Posterior vena cava (tissue), 2 donors: Measurements from ENCODE around the gene SLC36A4. TPM values are rescaled to one million over a fixed set of nuclear protein-coding genes. Genes with fewer than 3 reads are reported as not detected.
"Not testable (repeated sequence)": the region's sequence is repeated elsewhere in the genome, so short reads cannot be mapped to it uniquely, and the experiment has no call there.

Source experiments
- DNase-seq: peaks from one replicate; pipeline ENCODE4 v3.0.0-alpha.2; 2020; ENCODE audit warnings: low spot score
- intact Hi-C, 2 donors: fragments of 100-400 bp; cut with DNase I; formaldehyde crosslinking; loops; one replicate each; pipeline versions ENCODE4 v1.14.1 to v1.14.2; 2022 to 2023
- total RNA-seq, 2 donors: library from RNA; stranded (reverse); fragmentation: NEBNext Ultra II Directional; extraction: Animal tissue kit (Norgen Biotek cat#: 25700); gene quantifications; one replicate each; pipeline ENCODE4 v1.2.1, GENCODE V29; 2021
- donor health status: DM: yes; HTN: yes; CAD: no.
- donor health status: DM: yes; HTN: yes; CAD: no.

SLC36A4 gene
- total RNA-seq, 2 donors from 2014 or later = 20.6 to 30.4 TPM

GRCh38 chr11:93198215-93198845 is 539 bp upstream of the SLC36A4 start:
- intact Hi-C loops = loop anchor here in 1 of 2 donors (10.0 kb wide), 1 partner anchor 1204 kb away; no protein-coding TSS in a partner anchor
- no peak for DNase-seq

DNA sequence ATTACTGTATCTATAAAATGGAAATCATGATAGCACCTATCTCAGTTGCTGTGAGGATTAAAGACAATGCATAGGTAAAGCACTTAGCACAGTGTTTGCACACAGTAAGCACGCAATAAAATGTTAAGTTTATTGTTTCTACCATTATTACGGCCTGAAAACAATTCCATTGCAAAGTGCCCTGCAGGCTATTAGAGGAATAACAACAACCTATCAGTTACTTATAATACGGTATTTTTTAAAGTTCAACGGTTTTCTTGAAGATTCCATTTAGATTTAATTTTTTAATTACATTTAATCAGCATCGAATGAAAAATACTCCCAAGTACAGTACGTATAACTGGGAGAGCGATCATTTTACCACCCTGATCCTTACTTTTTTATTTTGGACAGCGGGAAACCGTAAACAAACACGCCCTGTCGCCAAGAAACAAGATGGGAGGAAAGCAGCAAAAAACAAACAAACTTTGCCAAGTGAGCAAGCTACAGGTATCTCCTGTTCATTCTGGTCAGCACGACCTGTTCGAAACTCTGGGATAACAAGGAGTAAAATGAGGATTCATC is 893 bp downstream of the SLC36A4 start:
- intact Hi-C loops = loop anchor here in 1 of 2 donors (10.0 kb wide), 1 partner anchor 1202 kb away; no protein-coding TSS in a partner anchor
- DNase-seq = no peak

- no peak for DNase-seq
- intact Hi-C loops = loop anchor here in 1 of 2 donors (10.0 kb wide), 1 partner anchor 1200 kb away; no protein-coding TSS in a partner anchor
These were observed 3.0 kb downstream of the SLC36A4 start for GRCh38 chr11:93194673-93195291.

- DNase-seq = no peak
- intact Hi-C loops = loop anchor here in 1 of 2 donors (10.0 kb wide), 1 partner anchor 1199 kb away; no protein-coding TSS in a partner anchor
These were observed 4.1 kb downstream of the SLC36A4 start for GRCh38 chr11:93193731-93194130.

- intact Hi-C loops = loop anchor here in 1 of 2 donors (10.0 kb wide), 1 partner anchor 1197 kb away; no protein-coding TSS in a partner anchor
- no peak for DNase-seq
These were observed 5.6 kb downstream of the SLC36A4 start for GRCh38 chr11:93192163-93192562.

DNA sequence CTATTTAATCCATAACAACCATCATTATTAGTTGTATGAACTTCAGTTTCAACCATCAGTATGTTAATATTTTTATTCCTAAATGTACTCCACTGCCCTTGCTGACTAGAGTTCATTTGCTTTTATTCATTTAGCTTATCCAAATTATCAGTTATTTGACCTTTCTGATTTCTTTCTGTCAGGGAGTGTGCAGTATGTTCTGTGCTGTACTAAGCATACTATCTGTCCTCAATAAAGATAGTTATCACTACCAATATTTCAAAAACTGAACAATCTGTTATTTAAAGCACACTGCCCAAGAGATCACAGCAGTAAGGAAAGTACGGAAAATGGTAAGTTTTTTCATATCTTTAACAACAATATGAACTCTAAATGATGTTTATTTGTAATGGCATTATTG is 8.3 kb downstream of the SLC36A4 start:
- intact Hi-C loops = no loop called here

GRCh38 chr11:93188726-93189125 is 9.1 kb downstream of the SLC36A4 start:
- intact Hi-C loops = no loop called here
- no peak for DNase-seq

More for the DNA sequence above, 8.3 kb downstream of the SLC36A4 start:
- no peak for DNase-seq

DNA sequence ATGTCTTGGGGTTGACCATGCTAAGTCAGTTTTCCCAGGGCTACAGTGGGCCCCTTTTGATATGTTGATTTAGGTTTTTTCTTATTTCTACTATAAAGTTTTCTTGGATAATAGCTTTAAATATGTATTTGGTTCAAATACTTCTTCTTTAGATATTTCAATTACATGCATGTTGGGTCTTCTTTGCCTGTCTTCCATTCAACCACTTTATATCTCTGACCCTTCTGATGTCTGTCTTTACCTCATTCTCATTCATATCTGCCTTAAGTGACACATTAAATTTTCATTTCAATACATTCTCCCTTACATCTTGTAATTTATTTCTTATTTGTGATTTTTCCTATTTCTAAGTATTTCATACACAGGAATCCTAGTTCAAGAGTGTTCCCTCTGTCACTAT is 10.5 kb downstream of the SLC36A4 start:
- intact Hi-C loops = no loop called here

GRCh38 chr11:93177891-93178290 is 19.9 kb downstream of the SLC36A4 start:
- peak; percentile 68 for DNase-seq
- intact Hi-C loops = not testable (repeated sequence)

More for the DNA sequence above, 10.5 kb downstream of the SLC36A4 start:
- DNase-seq = no peak

- DNase-seq = no peak
- intact Hi-C loops = no loop called here
These were observed 27.7 kb downstream of the SLC36A4 start for GRCh38 chr11:93169950-93170561.

DNA sequence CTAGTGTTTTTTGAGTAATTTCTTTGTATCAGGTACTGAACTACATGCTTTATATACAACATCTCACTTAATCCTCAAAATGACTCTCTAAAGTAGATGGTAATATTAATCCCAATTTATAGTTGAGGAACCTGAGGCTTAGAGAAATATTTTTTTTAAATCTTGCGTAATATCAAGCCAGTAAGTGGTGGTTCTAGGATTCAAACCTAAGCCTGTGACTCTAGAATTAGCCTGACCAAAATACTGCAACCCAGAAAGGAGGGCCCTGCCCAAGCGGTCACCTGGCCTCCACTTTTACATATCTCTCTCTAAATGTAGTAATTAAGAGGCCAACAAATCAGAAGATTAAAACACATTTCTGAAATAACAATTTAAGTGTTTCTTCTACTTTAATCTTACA is 28.6 kb downstream of the SLC36A4 start:
- no peak for DNase-seq
- intact Hi-C loops = no loop called here

DNA sequence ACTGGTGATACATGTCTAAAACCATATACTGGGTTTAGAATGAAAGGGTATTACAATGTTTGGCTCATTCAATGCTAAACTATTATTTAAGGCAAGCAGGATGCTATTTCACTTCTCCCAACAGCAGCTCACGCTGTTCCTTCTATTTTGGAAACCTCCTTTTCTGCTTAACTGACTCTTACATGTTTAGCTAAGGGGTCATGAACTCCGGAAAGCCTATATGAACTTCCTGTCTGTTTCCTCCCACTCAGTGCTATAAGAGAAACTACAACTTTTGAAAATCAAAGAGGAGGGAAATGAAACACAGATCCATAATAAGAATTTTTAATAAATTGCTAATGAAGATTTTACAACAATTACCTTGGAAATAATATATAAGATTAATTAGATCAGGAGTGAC is 30.9 kb downstream of the SLC36A4 start:
- DNase-seq = no peak
- intact Hi-C loops = no loop called here

GRCh38 chr11:93166194-93166593 is 31.6 kb downstream of the SLC36A4 start:
- intact Hi-C loops = no loop called here
- no peak for DNase-seq

- DNase-seq = no peak
- intact Hi-C loops = no loop called here
These were observed 37.0 kb downstream of the SLC36A4 start for GRCh38 chr11:93160808-93161207.

- intact Hi-C loops = no loop called here
- DNase-seq = no peak
These were observed 37.6 kb downstream of the SLC36A4 start for GRCh38 chr11:93160156-93160555.

- intact Hi-C loops = no loop called here
- DNase-seq = no peak
These were observed 38.1 kb downstream of the SLC36A4 start for GRCh38 chr11:93159721-93160120.

DNA sequence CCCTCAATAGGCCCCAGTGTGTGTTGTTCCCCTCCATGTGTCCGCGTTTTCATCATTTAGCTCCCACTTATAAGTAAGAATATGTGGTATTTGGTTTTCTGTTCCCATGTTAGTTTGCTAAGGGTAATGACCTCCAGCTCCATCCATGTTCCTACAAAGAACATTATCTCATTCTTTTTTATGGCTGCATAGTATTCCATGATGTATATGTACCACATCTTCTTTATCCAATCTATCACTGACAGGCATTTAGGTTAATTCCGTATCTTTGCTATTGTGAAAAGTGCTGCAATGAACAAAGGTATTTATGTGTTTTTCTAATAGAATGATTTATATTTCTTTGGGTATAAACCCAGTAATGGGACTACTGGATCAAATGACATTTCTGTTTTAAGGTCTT is 42.1 kb downstream of the SLC36A4 start:
- intact Hi-C loops = no loop called here
- DNase-seq = no peak

- no peak for DNase-seq
- intact Hi-C loops = no loop called here
These were observed 52.3 kb downstream of the SLC36A4 start for GRCh38 chr11:93145390-93145915.

DNA sequence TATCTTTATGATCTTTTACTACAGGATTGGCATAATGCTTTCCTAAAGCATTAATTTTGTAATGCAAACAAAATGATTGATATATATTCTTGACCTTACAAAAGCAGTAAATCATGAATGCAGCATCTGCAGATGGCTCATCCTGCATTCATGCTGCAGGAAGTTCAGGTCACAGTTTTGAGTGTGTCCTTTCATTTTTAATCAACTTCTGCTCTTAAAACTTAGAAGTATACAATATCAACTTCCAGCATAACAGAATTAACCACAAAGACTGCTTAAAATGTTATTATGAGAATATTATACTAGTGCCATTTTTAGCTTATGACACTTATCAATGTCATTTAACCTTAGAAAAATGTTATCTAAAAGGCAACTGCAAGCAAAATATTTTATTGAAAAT is 54.0 kb downstream of the SLC36A4 start:
- intact Hi-C loops = no loop called here
- DNase-seq = no peak

GRCh38 chr11:93143186-93143585 is 54.6 kb downstream of the SLC36A4 start:
- intact Hi-C loops = no loop called here
- no peak for DNase-seq
